Measurements from ENCODE around the gene GABRA6.
"Not testable (repeated sequence)": the region's sequence is repeated elsewhere in the genome, so short reads cannot be mapped to it uniquely, and the experiment has no call there.

Gene GABRA6

GRCh38 chr5:161685461-161685860, at the start of gene GABRA6:
Gene GABRA6 (plus strand): TSS chr5:161685721. CDS start chr5:161685990, 269 bp downstream.
- DNase-seq, result no peak

DNA sequence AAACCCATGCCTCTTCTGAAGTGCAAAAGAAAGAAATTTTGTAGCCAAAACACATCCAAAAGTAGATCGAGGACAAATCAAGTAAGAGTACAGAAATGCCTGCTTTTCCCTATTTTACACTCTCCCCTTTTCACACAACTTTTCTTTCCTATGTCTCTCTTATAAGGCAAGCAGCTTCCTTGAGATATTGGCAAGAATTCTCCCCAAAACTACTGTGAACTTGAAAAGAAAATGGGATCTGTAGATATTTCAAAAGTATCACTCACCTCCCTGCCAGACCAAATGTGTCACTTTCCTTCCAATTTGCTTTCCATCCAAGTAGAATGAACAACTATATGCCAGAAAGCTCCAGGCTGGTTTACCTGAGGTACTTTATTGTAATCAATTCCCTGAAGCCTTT, 47.9 kb upstream of the GABRA6 start:
- DNase-seq, result no peak

DNA sequence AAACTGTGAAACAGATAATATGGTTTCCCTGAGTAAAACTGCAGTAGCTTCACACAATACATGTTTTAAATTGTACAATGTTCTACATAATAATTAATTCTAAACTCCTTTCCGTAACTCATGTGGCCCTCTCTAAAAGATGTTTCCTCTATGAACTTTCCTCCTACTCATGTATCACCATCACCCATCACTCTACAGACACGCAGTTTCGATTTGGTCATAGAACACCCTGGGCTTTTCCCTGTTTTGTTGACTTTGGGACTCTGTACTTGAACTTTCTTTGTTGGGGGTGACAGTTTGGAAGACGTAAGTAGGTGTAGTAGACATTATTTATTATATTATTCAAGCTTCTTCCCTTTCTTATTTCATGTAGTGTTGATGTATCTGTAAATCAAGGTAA, 44.1 kb upstream of the GABRA6 start:
- DNase-seq, result no peak

DNA sequence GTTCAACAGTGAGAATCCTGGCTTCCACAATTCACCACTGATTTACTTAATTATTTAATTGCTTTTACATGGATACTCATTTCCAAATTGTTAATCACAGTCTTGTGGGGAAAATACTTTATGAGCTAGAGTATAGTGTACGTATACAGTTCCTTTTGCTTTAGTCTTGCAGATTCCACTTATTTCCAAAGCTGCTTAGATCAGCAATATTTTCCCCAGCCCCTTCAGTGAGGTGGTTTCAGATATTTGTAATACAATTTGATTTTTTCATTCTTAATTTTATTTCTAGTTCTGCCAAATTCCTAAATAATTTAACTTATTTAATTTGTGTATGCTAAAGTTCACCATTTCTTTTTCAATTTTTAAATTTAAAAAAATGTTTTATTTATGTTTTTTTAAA, 40.3 kb upstream of the GABRA6 start:
- DNase-seq, result no peak

- not testable (repeated sequence) for DNase-seq
Observed at GRCh38 chr5:161651926-161652325, 33.6 kb upstream of the GABRA6 start.

DNA sequence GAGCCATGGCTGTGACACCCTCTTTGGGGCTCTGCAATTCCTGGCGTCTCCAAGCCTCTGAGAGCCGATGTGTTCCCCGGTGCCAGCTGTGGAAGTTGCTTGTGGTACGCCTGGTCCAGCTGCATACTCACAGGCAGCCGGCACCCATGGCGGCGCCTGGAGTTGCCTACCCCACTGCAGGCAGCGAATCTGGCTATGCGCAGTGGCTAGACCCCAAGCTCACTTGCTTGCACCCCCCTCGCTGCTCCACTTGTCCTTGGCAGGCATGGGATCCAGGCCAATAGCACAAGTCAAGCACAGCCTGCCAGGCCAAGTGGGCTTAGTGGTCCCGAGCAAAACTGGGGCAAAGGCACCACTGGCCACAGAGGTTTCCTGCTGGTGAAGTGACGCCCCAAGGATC, 24.7 kb upstream of the GABRA6 start:
- no peak for DNase-seq

- DNase-seq, result no peak
Observed at GRCh38 chr5:161663431-161663830, 22.1 kb upstream of the GABRA6 start.

GRCh38 chr5:161676103-161676502, 9.4 kb upstream of the GABRA6 start:
- no peak for DNase-seq

DNA sequence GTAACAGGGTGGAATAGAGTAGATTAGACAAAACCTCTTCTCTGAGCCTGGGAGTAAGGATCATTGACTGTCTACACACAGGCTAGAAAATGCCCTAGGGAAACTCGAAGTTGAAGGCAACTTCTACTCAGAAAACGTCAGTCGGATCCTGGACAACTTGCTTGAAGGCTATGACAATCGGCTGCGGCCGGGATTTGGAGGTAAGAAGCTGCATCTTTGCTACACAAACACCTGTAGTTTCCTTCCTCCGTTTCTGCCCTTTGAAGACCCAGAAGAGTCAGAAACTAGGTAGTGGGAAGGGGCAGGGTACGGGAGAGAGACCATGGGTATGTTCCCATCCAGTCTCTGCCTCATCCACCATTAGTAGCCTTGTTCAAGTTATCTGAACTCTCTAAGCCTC, 628 bp downstream of the GABRA6 start:
- no peak for DNase-seq

GRCh38 chr5:161686881-161687280, 1.4 kb downstream of the GABRA6 start:
- DNase-seq, result no peak

GRCh38 chr5:161687316-161687715, 1.8 kb downstream of the GABRA6 start:
- DNase-seq, result no peak

DNA sequence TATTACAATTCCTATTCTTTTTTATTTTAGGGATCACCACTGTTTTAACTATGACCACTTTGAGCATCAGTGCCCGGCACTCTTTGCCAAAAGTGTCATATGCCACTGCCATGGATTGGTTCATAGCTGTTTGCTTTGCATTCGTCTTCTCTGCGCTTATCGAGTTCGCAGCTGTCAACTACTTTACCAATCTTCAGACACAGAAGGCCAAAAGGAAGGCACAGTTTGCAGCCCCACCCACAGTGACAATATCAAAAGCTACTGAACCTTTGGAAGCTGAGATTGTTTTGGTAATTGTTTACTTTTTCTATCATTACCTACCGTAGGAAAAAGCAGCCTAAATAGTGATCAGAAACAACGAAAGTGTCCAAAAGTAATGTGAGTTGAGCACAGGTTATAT, 6.4 kb downstream of the GABRA6 start:
- DNase-seq, result no peak

GRCh38 chr5:161697001-161697400, 11.5 kb downstream of the GABRA6 start:
- DNase-seq, result no peak

- no peak for DNase-seq
Observed at GRCh38 chr5:161700065-161700464, 14.5 kb downstream of the GABRA6 start.

DNA sequence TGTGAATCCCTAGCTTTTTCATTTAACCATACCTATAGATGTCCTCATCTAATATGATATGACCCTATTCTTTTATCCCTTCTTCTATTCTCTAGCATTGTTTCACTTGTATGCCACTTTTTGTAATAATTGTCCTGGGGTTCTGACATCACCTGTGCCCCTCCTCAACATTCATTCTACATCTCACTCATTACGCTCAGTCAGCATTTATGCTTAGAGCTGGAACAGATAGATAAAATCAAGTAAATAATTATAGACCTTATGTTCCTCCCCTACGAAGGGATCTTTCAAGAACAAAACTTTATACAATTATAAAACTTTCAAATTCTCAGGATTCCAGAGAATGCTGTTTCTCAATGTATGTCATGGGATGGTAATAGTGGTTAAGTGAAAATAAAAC, 18.0 kb downstream of the GABRA6 start:
- no peak for DNase-seq

DNA sequence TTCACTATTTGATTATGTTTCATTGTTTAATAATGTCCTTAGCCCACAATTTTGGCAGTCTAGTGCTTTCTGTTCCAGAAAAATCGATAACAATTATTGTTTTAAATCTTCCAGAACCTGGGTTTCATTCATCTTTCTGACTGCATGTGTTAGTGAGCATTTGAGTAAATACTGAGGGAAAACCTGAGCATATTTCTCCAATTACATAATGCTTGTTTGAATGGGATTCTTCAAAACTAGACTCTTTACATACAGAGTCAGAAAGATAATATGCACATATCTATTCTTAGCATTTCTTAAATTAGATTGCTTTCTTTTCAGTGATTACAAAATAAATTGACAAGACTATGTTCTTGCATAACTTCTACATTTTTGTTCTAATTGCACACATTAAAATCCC, 21.9 kb downstream of the GABRA6 start:
- DNase-seq, result no peak

- DNase-seq, result no peak
Observed at GRCh38 chr5:161709239-161709638, 23.7 kb downstream of the GABRA6 start.

DNA sequence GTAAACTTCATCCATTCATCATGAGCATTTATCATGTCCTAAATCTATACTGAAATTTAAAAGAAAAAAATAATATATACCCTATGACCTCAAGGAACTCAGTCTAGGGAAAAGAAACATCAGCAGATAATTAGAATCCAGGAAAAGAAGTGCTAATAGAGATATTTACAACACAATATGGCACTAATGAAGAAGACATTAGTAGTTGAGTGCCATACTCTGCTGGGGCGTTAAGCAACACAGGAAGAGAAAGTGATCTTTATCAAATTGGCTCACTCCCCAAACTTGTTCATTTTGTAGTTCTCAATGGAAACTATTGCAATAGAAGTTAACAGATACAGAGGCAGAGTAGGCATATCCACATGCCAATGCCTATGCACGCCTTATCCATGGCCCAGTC, 27.5 kb downstream of the GABRA6 start:
- DNase-seq, result no peak

DNA sequence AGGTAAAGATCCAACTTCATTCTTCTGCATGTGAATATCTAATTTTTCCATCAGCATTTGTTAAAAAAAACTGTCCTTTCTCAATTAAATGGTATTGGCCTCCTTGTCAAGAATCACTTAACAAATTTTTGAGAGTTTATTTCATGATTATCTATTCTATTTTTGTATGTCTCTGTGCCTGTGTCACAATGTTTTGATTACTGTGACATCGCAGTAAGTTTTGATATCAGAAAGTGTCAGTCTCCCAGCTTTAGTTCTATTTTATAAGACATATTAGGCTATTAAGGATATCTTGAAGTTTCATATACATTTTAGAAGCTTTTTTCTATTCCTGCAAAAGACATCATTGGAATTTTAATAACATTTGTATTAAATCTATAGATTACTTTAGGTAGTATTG, 33.6 kb downstream of the GABRA6 start:
- no peak for DNase-seq

DNA sequence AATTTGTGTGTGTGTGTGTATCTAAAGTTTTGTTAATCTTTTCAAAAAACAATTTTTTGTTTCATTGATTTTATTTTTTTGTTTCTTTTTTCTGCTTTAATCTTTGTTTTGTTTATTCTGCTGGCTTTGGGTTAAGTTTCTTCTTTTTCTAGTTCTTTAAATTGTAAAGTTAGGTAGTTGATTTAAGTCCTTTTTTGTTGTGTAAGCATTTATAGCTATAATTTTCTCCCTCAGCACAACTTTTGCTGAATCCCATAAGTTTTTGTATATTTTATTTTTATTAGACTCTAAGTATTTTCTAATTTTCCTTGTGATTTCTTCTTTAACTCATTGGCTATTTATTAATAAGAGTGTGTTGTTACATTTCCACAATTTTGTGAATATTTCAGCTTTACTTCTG, 34.9 kb downstream of the GABRA6 start:
- DNase-seq, result no peak

DNA sequence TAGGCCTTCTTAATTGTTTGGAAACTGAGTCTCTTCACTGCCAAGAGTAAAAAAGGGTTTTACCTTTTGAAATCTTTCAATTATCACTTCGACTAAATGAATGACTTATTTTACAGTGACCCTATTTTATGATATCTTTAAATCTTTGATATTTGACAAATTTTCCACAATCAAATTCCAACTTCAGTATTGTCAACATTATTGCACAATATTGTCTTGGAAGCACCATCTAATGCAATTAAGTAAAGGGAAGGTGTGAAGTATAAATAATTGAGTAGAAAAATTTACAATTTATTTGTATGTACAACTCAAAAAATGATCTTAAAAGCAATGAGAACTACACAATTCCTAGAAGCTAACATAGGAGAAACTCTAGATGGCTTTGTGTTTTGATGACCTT, 49.2 kb downstream of the GABRA6 start:
- no peak for DNase-seq

- DNase-seq, result no peak
Observed at GRCh38 chr5:161740433-161740832, 54.9 kb downstream of the GABRA6 start.

DNA sequence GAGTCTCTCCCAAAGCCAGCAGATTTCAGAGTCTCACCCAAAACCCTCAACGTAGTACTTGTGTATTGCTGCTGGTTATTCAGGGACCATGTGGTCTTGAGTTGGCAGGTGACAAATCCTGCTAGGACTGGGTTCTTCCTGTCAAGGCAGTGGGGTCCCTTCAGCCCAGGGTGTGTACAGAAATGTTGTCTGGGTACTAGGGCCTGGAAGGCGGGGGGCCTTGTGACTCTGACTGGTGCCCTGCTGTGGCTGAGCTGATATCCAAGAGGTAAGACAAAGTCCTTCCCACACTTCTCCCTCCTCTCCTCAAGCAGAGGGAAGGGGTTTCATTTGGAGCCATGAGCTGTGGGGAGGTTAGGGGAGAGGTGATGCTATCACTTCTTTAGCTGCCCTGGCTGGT, 58.8 kb downstream of the GABRA6 start:
- no peak for DNase-seq

GRCh38 chr5:161745392-161745791, 59.9 kb downstream of the GABRA6 start:
- DNase-seq, result no peak

DNA sequence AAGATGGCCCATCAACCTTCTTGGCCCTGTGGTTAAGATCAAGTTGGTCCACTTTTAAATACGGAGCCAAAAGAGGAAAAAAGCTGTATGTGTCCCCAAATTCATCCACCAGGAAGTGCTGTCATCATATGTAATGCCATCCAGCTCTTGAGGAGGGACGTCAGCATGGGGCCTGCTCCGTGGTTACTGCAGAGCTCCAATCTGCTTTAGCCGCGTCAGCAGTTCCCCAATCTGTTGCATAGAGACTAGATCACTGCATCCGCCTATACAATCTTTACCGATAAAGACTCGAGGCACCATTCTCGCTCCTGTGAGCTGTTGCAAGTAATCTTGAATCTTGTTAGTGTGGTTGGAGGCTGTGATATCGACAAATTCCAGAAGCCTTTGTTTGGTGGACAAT, 65.7 kb downstream of the GABRA6 start:
- no peak for DNase-seq
